ENCODE measurements around the gene CCDC9B.

The CCDC9B gene

DNA sequence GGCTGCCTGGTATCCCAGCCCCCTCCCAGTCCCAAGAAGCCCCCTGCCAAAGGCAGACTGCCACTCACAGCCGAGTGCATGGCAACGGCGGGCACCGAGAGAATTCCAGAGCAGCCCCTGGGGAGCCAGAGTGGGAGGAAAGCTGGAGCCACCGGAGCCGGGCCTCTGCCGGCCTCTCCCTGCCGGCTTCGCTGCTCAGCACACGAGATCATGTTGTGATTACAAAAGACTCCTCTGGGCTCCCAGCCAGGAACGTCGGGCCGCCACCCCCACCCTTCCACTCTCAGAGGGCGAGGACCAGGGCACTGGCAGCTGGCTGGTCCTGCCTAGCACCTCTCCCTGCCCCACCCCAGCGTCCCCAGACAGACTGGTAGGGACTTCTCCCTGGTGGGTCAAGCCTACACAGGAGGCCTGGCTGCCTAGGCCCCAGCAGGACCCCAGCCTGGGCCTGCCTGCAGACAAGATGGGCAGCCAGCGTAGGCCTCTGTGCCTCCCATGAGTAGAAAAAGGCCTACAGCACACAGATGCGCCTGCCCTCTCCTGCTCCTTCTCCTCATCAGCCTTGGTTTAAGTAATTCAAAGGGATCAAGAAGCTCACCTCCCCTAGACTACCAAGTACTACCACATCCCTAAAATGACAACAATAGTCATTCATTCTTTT is at the start of gene CCDC9B:
Gene CCDC9B, minus strand, starts transcription at position 200 of the 661 bp plus-strand sequence. Its CDS starts 120 bp downstream, at position 80.
- no peak for DNase-seq (ENCODE audit: low read depth in 3 of 3)

DNA sequence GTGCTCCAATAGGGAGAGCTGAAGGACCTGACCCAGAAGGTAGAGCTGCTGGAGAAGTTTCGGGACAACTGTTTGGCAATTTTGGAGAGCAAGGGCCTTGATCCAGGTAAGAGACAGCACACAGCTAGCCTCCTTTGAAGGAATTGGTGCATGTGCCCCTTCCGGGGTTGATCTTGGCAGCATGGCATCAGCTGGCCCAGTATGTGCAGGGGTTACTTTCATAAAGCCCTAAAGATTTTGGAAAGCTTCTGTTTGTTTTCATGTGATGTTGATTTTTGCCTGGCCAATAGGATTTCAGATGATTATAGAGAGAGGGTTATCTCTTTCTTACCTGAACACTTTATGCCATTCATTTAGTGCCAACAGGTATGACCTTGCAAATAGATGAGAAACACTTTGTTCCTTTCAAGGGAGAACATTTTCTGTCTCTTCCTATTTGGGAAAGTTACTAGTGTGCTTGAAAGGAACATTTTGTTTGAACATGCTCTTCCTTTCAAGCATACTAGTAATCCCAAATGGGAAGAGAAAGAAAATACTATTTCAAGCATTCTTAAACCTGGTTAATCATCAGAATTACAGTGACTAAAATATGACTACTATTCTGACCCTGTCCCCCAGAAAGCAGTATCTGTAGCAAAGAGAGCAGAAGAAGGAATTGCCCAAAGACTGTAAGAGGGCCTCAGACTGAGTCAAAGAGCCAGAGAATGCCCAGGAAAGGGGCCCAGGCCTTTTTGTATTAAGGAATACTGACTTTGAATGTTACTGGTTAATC is 49.3 kb upstream of the CCDC9B start:
- DNase-seq (ENCODE audit: low read depth in 3 of 3) = no peak

DNA sequence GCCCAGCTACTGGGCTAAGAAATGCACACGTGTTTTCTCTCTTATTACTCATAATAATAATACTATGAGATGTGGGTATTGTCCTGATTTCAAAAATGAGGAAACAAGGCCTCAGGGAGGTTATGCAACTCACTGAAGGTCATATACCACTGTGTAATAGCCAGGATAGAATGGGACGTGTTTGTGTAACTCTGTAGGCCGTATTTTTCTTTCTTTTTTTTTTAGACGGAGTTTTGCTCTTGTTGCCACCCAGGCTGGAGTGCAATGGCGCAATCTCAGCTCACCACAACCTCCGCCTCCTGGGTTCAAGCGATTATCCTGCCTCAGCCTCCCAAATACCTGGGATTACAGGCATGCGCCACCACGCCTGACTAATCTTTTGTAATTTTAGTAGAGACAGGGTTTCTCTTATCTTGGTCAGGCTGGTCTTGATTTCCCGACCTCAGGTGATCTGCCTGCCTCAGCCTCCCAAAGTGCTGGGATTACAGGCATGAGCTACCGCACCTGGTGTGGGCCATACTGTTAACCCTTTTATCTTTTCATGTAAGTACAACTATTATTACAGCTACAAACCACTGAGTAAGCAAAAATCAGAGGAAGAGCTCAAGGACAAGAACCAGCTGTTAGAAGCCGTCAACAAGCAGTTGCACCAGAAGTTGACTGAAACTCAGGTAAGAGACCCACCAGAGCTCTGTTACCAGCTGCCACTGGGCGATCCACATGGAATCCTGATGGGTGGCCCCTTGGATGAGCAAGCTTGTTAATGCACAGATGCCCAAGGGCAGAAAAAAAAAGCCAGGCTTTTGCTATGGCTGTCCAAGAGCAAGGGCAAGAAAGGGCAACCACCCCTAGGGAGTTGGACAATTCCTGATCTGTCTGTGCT is 48.4 kb upstream of the CCDC9B start:
- no peak for DNase-seq (ENCODE audit: low read depth in 3 of 3)

DNA sequence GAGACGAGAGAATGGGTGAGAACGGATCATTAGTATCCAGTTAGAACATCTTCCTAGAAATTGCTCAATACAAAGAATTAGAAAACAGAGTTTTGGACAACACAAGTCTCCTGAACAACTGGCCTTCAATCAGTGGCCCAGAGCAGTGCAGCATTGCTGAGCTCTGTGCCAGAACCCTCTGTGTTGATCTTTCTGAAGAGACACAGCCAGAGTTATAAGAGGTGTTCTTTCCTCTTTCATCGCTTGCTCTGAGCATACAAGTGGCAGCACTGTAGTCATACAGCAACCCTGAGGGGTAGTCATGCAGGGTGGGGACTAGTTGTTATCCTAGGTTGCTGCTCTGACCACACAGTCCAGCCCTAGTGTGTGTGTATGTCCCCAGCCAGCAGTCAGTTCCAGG is 45.7 kb upstream of the CCDC9B start:
- no peak for DNase-seq (ENCODE audit: low read depth in 3 of 3)

DNA sequence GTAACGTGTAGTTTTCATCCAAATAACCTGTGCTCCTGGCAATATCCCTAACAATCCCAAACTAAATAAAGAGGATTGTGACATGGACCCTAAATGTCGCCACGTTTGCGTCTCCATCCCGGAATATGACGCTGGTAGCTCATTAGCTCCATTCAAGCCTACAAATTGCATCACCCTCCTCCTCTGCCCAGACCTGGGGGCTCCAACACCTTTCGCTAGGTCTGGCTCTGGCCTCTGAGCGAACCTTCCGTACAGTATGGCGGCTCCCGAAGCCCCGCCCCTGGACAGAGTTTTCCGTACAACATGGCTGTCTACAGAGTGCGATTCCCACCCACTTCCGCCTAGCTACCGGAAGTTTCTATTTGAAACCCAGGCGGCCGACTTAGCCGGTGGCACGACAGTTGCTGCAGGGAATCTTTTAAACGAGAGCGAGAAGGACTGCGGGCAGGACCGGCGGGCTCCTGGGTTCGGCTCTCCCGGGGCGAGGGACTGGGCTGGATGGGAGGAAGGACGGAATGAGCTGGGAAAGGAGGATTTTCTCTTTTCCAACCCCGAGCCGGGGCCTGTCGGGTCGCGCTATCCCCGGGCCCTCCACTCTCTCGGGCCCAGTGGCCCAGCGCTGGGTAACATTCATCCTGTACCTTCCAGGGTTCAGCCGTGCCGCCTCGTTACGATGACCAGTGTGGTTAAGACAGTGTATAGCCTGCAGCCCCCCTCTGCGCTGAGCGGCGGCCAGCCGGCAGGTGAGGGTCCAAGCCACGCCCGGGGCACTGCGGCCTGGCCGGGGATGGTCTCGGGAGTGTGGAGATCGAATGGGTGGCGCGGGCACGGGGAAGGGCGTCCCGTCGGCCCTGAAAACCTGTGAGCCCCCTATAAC is 42.1 kb upstream of the CCDC9B start, which contains the start of gene KNSTRN:
Gene KNSTRN, plus strand, starts transcription at position 142 of the 877 bp plus-strand sequence. Its CDS starts 115 bp downstream, at position 257.
- peak; percentile 87 to 94 (median 92) for DNase-seq (ENCODE audit: low read depth in 3 of 3)

DNA sequence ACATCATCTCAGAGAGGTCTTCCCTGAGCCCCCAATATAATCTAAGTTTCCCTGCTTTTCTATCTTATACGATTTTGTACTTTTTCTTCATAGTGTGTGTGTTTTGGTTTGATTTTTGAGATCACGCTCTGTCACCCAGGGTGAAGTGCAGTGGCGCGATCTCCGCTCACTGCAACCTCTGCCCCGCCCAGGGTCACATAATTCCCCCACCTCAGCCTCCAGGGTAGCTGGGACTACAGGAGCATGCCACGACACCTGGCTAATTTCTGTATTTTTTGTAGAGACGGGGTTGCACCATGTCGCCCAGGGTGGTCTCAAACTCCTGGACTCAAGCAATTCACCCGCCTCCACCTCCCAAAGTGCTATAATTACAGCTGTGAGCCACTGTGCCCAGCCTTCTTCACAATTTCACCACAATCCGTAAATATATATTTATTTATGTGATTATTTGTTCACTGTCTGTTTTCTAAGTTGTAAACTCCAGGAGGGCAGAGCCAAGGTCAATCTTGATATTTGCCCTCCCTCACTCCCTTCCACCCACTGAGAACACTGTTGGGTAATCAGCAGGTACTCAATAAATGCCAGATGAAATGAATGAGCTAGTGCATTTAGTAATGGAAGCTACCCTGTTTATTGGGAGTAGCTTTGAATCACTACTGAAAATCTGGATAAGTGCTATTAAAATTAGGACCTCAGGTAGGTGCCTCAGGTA is 41.2 kb upstream of the CCDC9B start:
- no peak for DNase-seq (ENCODE audit: low read depth in 3 of 3)

DNA sequence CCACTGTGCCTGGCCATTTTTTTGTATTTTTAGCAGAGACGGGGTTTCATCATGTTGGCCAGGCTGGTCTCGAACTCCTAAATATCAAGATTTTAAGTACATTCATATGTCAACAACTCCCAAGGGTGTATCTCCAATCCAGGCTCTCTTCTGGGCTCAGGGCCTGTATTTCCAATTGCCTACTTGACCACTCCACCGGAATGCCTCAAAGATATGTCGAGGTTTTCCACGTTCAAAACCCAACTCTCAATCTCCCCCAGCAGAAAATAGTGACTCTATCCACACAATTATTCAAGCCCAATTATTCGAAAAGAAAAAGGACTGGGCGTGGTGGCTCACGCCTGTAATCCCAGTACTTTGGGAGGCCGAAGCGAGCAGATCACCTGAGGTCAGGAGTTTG is 39.9 kb upstream of the CCDC9B start:
- no peak for DNase-seq (ENCODE audit: low read depth in 3 of 3)

DNA sequence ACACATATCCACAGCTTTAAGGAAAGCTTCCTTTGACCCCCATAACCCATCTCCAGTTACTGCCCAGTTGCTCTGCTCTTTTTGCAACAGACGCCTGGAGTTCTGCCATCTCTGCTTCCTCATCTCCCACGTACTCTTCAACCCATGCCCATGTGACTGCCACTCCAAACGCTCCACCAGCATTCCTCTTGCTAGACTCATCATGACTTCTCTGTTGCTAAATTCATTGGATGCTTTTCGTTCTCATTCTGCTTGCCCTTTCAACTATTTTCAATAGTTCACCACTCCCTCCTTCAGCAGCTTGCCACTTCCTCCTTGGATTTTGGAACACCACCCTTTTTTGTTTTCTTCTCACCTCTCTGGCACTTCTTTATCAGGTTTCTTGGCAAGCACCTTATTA is 39.1 kb upstream of the CCDC9B start:
- DNase-seq (ENCODE audit: low read depth in 3 of 3) = no peak

DNA sequence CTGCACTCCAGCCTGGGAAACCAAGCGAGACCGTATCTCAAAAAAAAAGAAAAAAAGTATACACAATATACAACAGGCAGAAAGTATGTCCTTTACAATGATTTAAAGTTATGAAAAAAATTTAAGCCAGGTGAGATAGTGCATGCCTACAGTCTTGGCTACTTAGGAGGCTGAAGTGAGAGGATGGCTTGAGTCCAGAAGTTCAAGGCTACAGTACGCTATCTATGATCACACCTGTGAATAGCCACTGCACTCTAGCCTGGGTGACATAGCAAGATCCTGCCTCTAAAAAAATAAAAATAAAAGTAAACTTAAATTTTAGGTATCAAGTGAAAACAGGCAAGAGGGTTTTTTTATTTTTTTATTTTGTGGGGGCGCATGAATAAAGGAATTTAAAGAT is 38.6 kb upstream of the CCDC9B start:
- no peak for DNase-seq (ENCODE audit: low read depth in 3 of 3)

DNA sequence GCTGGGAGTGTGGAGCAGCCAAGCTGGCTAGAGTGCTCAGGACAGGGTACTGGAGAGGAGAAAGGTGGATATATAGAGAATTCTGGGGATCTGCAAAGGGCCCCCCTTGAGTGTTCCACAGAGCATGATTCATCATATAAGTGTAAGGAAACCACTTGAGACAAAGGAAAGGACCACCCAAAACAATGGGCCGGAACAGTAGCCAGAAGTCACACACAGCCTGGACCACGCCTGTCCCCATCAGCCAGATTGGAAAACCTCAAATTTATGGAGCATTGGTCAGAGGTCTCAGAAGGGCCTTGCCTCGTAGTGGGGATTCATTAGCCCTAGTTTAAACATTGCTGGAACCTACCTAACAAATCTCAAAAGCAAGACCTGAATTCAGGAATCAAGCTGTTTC is 36.9 kb upstream of the CCDC9B start:
- DNase-seq (ENCODE audit: low read depth in 3 of 3) = no peak

DNA sequence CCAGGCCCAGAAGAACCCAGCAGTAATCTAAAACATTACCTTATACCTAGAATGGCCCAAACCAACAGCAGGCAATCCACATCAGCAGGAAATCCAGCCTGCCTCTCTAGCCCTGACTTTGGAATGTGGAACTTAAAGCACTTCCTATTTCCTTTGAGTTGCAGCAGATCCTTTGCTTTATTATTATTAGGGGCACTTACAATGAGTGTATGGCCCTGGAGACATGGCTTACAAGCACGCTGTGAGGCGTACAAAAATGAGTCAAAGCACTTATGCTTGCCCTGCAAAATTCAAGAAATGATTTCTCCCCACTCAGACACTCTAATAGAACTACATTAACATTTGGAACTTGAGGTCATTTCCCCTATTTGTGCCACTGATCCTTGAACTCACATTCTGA is 32.2 kb upstream of the CCDC9B start:
- DNase-seq (ENCODE audit: low read depth in 3 of 3) = no peak

DNA sequence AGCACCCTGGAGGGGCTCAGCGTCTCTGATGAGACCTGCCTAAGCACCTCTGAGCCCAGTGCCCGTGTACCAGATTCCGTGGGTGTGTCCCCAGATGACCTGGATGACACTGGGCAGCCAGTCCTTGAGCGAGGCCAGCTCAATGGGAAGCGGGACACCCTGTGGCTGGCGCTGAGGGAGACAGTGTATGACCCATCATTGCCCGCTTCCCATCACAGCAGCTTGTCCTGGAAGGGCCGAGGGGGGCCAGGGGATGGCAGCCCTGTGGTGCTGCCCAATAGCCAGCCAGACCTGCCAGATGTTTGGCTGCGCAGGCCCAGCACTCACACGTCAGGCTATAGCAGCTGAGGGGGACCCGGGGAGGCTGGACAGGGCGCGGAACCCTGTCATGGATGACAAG is 29.2 kb upstream of the CCDC9B start:
- no peak for DNase-seq (ENCODE audit: low read depth in 3 of 3)

DNA sequence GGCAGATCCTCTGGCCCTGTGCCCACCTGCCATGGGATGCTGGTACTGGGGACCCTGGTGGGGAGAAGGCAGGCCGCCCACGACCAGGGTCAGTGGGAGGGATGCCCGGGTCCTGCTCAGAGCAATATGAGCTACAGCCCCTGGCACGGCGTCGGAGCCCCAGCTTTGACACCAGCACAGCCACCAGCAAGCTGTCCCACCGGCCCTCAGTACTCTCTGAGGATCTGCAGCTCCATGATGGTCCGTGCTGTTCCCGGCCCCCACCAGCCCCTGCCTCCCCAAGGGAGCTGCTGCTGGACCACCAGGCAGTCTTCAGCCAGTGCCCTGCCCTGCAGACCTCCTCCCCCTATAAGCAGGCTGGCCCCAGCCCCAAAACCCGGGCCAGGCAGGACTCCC is 28.7 kb upstream of the CCDC9B start:
- DNase-seq (ENCODE audit: low read depth in 3 of 3) = no peak

DNA sequence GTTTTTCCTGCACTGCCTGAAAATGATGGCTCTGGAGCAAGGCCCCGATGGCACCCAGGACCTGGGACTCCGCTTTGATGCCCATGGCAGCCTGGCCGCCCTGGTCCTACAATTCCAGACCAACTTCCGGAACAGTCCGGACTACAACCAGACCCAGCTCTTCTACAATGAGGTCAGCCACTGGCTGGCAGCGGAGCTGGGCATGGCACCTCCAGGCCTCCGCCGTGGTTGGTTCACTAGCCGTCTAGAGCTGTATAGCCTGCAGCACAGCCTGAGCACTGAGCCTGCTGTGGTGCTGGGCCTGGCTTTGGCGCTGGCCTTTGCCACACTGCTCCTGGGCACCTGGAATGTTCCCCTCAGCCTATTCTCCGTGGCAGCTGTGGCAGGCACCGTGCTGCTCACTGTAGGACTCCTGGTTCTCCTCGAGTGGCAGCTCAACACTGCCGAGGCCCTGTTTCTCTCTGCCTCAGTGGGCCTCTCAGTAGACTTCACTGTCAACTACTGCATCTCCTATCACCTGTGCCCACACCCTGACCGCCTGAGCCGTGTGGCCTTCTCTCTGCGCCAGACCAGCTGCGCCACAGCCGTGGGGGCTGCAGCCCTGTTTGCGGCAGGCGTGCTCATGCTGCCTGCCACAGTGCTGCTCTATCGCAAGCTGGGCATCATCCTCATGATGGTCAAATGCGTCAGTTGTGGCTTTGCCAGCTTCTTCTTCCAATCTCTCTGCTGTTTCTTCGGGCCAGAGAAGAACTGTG is 28.2 kb upstream of the CCDC9B start:
- DNase-seq (ENCODE audit: low read depth in 3 of 3) = no peak

DNA sequence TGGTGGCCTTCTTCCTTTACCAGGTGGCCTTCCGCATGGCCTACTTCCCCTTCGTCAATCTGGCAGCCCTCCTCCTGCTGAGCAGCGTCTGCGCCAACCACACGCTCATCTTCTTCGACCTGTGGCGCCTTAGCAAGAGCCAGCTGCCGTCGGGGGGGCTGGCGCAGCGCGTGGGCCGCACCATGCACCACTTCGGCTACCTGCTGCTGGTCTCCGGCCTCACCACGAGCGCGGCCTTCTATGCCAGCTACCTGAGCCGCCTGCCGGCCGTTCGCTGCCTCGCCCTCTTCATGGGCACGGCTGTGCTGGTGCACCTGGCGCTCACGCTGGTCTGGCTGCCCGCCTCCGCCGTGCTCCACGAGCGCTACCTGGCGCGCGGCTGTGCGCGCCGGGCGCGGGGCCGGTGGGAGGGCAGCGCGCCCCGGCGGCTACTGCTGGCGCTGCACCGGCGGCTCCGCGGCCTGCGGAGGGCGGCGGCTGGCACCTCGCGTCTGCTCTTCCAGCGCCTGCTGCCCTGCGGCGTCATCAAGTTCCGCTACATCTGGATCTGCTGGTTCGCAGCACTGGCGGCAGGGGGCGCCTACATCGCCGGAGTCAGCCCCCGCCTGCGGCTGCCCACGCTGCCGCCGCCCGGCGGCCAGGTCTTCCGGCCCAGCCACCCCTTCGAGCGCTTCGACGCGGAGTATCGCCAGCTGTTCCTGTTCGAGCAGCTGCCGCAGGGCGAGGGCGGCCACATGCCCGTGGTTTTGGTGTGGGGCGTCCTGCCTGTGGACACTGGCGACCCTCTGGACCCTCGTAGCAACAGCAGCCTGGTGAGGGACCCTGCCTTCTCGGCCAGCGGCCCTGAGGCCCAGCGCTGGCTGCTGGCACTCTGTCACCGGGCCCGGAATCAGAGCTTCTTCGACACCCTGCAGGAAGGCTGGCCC is 27.2 kb upstream of the CCDC9B start:
- peak; percentile 66 to 84 (median 69) for DNase-seq (ENCODE audit: low read depth in 3 of 3)

DNA sequence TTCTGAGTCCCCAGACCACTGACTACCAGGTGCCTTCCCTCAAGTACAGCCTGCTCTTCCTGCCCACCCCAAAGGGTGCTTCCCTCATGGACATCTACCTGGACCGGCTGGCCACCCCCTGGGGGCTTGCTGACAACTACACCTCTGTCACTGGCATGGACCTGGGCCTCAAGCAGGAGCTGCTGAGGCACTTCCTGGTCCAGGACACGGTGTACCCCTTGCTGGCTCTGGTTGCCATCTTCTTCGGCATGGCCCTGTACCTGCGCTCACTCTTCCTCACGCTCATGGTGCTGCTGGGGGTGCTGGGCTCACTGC is 26.6 kb upstream of the CCDC9B start:
- DNase-seq (ENCODE audit: low read depth in 3 of 3) = no peak

DNA sequence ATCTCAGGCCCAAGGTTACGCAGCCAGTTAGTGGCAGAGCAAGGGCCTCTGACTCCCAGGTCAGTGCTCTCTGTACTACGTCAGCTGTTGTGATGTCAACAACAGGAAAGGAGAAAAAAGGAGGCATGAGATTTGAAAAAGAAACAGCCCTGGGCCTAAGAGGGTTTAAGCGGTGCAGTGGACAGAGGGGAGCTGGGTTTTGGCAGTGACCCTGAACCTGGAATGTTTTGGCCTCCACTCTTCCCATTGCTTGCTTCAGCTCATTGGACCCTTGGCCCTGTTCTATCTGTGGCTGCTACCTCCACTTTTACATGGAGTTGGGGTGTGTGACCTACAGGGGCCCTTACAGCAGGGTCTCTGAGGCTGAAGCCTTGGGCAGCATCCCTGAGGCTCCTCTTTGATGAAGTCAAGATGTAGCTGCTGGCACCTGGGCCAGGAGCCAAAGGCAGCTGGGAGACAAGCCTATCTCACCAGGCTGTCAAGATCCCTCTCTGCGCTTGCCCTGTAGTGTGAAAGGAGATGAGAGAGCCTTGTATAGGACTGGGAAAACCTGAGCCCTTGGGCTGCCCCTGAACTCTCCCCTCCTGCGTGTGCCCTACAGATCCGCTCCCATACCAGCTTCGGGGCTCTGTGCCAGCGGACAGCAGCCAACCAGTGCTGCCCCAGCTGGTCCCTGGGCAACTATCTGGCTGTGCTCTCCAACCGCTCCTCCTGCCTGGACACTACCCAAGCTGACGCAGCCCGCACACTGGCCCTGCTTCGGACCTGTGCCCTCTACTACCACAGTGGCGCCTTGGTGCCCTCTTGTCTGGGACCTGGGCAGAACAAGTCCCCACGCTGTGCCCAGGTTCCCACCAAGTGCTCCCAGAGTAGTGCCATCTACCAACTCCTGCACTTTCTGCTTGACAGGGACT is 26.0 kb upstream of the CCDC9B start:
- no peak for DNase-seq (ENCODE audit: low read depth in 3 of 3)

Data from stimulated activated CD4-positive, alpha-beta T cell treated with anti-CD3 and anti-CD28 coated beads, TNF-alpha, amount 100 ng/mL, for 24 hours (primary cell).